ENCODE measurements around the gene DUXA.

DUXA gene

DNA sequence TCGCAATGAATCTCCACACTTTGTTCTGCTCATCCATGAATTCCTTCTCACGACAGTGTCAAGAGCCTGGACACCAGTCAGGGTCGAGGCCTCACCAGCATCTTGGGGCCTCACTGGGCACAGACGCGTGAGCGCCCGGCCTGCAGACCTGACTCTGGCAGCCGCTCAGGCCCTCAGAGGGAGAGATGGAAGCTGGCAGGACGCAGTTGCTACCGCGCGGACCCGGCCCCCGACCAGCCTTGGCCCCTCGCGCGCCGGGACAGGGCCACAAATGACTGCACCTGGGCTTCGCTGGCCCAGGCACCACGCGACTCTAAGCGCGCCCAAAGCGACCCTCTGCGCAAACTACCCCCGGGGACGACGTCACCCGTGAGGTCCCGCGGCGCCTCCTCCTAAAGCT is 48.4 kb downstream of the DUXA start:
- TF ChIP-seq, protein P1, sequence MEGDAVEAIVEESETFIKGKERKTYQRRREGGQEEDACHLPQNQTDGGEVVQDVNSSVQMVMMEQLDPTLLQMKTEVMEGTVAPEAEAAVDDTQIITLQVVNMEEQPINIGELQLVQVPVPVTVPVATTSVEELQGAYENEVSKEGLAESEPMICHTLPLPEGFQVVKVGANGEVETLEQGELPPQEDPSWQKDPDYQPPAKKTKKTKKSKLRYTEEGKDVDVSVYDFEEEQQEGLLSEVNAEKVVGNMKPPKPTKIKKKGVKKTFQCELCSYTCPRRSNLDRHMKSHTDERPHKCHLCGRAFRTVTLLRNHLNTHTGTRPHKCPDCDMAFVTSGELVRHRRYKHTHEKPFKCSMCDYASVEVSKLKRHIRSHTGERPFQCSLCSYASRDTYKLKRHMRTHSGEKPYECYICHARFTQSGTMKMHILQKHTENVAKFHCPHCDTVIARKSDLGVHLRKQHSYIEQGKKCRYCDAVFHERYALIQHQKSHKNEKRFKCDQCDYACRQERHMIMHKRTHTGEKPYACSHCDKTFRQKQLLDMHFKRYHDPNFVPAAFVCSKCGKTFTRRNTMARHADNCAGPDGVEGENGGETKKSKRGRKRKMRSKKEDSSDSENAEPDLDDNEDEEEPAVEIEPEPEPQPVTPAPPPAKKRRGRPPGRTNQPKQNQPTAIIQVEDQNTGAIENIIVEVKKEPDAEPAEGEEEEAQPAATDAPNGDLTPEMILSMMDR (IDR thresholded peaks at IDR 0.05) = no peak

DNA sequence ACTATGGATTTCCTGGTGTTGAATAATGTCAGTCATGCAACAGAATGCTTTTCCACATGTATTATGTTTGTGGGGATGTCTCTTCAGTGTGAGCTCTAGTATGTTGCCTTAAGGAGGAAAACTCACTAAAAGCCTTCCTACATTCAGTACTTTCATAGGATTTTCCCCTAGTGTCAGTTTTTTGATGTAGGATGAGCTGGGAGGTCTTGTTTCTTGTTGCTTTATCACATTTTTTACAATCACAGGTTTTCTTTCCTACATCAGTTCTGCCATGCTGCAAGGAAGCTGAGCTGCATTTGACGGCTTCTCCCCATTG is 56.0 kb downstream of the DUXA start:
- TF ChIP-seq, protein P1 (IDR thresholded peaks at IDR 0.05) = no peak

DNA sequence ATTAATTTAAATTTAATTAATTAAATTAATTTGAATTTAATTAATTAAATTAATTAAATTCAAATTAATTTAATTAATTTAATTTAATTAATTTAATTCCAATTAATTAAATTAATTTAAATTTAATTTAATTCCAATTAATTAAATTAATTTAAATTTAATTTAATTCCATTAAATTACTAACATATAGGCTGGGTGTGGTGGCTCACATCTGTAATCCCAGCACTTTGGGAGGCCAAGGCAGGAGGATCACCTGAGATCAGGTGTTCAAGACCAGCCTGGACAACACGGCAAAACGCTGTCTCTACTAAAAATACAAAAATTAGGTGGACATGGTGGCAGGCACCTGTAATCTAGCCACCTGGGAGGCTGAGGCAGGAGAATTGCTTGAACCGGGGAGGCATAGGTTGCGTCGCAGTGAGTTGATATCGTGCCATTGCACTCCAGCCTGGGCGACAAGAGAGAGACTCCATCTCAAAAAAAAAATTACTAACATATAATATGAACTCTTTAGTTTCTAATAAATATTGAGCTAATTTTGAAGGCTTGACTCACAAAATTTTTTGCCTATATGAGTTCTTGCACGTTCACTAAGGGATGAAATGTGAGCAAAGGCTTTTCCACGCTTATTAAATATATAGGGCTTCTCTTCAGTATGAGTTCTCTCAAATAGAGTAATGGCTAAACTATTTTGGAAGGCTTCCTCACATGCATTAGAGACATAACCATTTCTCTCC is 56.5 kb downstream of the DUXA start:
- TF ChIP-seq, protein P1 (IDR thresholded peaks at IDR 0.05) = no peak

DNA sequence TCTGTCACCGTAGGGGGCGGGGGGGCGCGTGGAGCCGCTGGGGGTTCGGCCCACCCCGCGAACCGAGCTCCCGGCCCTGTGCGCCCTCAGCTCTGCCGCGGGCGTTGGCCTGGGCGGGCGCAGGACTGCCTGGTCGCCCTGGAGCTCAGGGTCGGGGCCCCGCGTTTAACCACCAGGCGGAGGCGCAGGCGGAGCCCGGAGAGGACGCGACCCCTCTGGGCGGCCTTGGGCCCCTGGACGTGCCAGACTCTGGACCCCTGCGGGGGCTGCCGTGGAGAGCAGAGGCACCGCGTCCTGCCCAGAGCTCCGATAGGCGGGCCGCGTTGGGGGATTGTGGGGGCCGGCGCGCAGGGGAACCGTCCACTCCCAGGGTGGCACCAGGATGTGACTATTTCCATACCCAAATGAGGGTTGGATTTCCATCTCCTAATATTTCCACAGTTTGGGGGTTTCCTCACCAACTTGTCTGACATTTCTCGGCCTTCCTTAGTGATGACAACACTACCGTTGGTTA is 60.5 kb downstream of the DUXA start:
- TF ChIP-seq, protein P1 (IDR thresholded peaks at IDR 0.05) = no peak

DNA sequence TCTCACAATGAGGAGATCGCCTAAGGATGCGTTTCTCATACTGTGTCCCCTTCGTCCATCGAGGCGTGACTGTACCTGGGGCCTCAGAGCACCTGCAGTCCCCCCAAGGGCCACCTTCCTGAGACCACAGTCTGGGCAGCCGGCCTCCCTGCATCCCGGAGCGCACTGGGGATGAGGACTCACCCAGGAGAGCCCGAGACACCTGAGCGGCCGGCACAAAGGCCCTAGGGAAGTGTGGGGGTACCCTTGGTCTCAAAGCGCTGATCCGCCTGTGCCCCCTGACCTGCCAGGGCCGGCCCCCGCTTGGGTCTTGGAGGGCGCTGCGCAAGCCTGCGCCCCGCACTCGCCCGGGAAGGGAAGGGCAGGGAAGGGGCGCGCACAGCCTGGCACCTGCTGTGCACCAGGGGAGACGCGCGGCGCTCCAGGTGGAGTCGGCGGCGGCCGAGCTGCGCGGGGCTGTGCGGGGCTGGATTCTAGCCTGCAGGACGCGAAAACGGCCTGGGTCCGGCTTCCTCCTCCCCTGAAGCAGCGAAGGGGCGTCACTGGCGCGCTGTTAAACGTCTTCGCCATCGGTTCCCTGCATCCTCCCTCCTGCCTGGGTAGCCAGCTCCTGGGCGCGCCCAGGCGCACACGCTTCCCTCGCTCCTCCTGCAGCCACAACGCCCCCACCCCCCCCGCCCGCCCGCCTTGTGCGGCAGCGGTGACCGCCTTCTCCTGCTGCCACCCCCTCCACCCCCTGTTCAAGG is 61.1 kb downstream of the DUXA start:
- TF ChIP-seq, protein P1 (IDR thresholded peaks at IDR 0.05) = no peak

All from LNCAP (cell line).